OCI-LY7 (cell line): ENCODE data around the gene SSBP2. TPM values are rescaled to one million over a fixed set of nuclear protein-coding genes. Genes with fewer than 3 reads are reported as not detected.

Experiments
- BruUV-seq: library from RNA; stranded (reverse); fragments of 400-500 nt; replicated peaks from 2 replicates; lab custom pipeline; 2021; lab: Mats Ljungman, UMichigan
- CTCF ChIA-PET: fragments of 300-600 bp; sonication (Branson Sonifier 250); formaldehyde crosslinking; loops from one replicate; lab custom pipeline; 2022; ENCODE audit warnings: antibody characterized with exemption; ENCODE audit not compliant: unreplicated experiment; lab: Charles Lee
- POLR2A ChIA-PET: fragments of 300-600 bp; sonication (Branson Sonifier 250); formaldehyde crosslinking; loops from one replicate; lab custom pipeline; 2022; ENCODE audit warnings: antibody characterized with exemption; lab: Charles Lee
- DNase-seq: peaks from one replicate; pipeline ENCODE4 v3.0.0-alpha.2; 2015; ENCODE audit warnings: low spot score
- H2AFZ ChIP-seq: fragments of 200-600 bp; sonication (generic), shearing (Covaris generic); 2 replicates; pipeline ENCODE4 v1.6.1; 2014; ENCODE audit warnings: mild to moderate bottlenecking, antibody characterized with exemption, low read length, moderate library complexity
- H3K27ac ChIP-seq: fragments of 200-600 bp; sonication (generic); 2 replicates; pipeline ENCODE4 v1.5.1; 2014; ENCODE audit warnings: mixed run types, low read depth, mild to moderate bottlenecking, moderate library complexity, low read length, inconsistent platforms; ENCODE audit not compliant: poor library complexity, severe bottlenecking
- H3K36me3 ChIP-seq: fragments of 200-600 bp; sonication (generic); 2 replicates; pipeline ENCODE4 v1.6.1; 2014; ENCODE audit warnings: mild to moderate bottlenecking, antibody characterized with exemption, low read length, moderate library complexity, mixed read lengths; ENCODE audit not compliant: insufficient read depth
- H3K4me1 ChIP-seq: fragments of 200-600 bp; sonication (generic); 2 replicates; pipeline ENCODE4 v1.5.1; 2014; ENCODE audit warnings: mild to moderate bottlenecking, low read length; ENCODE audit not compliant: insufficient read depth, poor library complexity, severe bottlenecking
- H3K4me2 ChIP-seq: fragments of 200-600 bp; sonication (generic); 2 replicates; pipeline ENCODE4 v1.6.1; 2014; ENCODE audit warnings: mild to moderate bottlenecking, low read length
- H3K4me3 ChIP-seq: fragments of 200-600 bp; sonication (generic); 2 replicates; pipeline ENCODE4 v1.5.1; 2014; ENCODE audit warnings: mild to moderate bottlenecking, low read depth, low read length; ENCODE audit not compliant: poor library complexity, severe bottlenecking
- H3K79me2 ChIP-seq: fragments of 200-600 bp; sonication (generic); 2 replicates; pipeline ENCODE4 v1.6.1; 2016; ENCODE audit warnings: low read depth, mild to moderate bottlenecking, low read length, moderate library complexity, mixed read lengths; ENCODE audit not compliant: insufficient read depth
- H3K9me2 ChIP-seq: fragments of 200-600 bp; sonication (generic); 2 replicates; pipeline ENCODE4 v1.6.1; 2016; ENCODE audit warnings: mild to moderate bottlenecking, low read length, mixed read lengths; ENCODE audit not compliant: insufficient read depth
- H3K9me3 ChIP-seq: fragments of 200-600 bp; sonication (generic); 2 replicates; pipeline ENCODE4 v1.6.1; 2014; ENCODE audit warnings: mild to moderate bottlenecking, mixed run types, low read length, mixed read lengths
- H4K20me1 ChIP-seq: fragments of 200-600 bp; sonication (generic); 2 replicates; pipeline ENCODE4 v1.6.1; 2014; ENCODE audit warnings: mild to moderate bottlenecking, antibody characterized with exemption, low read length, moderate library complexity, mixed read lengths; ENCODE audit not compliant: insufficient read depth
- EZH2phosphoT487 ChIP-seq: fragments of 200-600 bp; sonication (generic); IDR thresholded peaks from 2 replicates; pipeline ENCODE4 v1.6.1; 2018; ENCODE audit warnings: low read depth, borderline replicate concordance, mild to moderate bottlenecking, mixed run types, antibody characterized with exemption, low read length, moderate library complexity, mixed read lengths
- intact Hi-C: fragments of 100-400 bp; cut with micrococcal nuclease; formaldehyde crosslinking; loops from one replicate; pipeline ENCODE4 v1.10.0; 2022; ENCODE audit not compliant: unreplicated experiment
- total RNA-seq, 2 experiments: library from RNA; depleted of rRNA in 1 of 2; stranded (reverse); fragments of >200 nt in 1 of 2; shearing (Covaris generic) in 1 of 2; gene quantifications; 2 replicates each; pipeline ENCODE4 v1.2.3, GENCODE V29; 2014 to 2022
- TF ChIP-seq, protein P1 (sequence below): fragments of 200-600 bp; sonication (generic); conservative IDR thresholded peaks from 2 replicates; pipeline ENCODE4 v1.5.1; 2014; ENCODE audit warnings: mild to moderate bottlenecking, antibody characterized with exemption, low read length, moderate library complexity, mixed read lengths

The SSBP2 gene
- total RNA-seq, 2 experiments from 2014 or later: 140 to 172 TPM

DNA sequence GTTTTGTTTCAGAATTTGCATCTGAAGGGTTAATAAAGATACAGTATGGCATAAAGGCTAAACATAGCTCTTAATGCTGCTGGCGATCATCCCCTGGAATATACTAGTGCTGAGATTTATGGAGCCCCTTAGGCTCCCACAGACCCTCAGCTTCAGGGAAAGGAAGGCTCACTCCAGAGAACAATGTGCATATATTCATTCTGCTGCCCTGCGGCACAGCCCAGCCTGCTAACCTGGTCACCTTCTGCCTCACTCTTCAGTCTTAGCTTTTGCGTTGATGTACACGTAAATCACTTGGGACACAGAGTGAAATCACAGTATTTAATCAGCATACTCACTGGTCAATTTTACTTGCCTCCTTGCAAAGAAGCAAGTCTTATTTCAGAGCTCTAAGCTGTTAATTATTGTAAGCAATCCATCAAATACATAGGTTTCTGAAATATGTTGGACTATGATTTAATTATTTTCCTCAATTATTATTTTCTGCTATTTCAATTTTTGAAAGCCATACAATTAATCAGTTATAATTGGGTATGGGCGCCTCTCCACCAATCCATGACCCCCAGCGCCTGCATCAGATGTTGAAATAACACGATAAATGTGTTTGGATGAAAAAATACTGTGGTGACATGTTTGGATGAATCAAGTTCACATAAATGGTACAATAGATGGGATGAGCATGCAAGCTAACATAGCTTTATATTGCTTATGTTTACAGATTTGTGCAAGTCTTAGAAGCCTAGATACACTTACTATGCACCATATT, 345.6 kb downstream of the SSBP2 start:
- H4K20me1 ChIP-seq: no peaks in the 10 kb centered on the region
- H3K9me2 ChIP-seq: no peaks in the 10 kb centered on the region
- no TSS peak for BruUV-seq
- POLR2A ChIA-PET: interaction anchor here (0.6 kb wide), 1 partner anchor 825 kb away, joined by 4 read pairs; no protein-coding TSS in a partner anchor
- H3K4me2 ChIP-seq: no peak overlapping the region
- H2AFZ ChIP-seq: no peak overlapping the region
- H3K36me3 ChIP-seq: no peaks in the 10 kb centered on the region; the same call in 1 of the 2 replicates
- H3K79me2 ChIP-seq: no peaks in the 10 kb centered on the region
- no peak for DNase-seq
- no peaks in the 10 kb centered on the region for H3K9me3 ChIP-seq
- no peak overlapping the region for H3K4me3 ChIP-seq
- no peak overlapping the region for H3K27ac ChIP-seq
- intact Hi-C loops: no loop called here
- CTCF ChIA-PET: no interaction called here
- H3K4me1 ChIP-seq: no peaks in the 10 kb centered on the region
- TF ChIP-seq, protein P1, sequence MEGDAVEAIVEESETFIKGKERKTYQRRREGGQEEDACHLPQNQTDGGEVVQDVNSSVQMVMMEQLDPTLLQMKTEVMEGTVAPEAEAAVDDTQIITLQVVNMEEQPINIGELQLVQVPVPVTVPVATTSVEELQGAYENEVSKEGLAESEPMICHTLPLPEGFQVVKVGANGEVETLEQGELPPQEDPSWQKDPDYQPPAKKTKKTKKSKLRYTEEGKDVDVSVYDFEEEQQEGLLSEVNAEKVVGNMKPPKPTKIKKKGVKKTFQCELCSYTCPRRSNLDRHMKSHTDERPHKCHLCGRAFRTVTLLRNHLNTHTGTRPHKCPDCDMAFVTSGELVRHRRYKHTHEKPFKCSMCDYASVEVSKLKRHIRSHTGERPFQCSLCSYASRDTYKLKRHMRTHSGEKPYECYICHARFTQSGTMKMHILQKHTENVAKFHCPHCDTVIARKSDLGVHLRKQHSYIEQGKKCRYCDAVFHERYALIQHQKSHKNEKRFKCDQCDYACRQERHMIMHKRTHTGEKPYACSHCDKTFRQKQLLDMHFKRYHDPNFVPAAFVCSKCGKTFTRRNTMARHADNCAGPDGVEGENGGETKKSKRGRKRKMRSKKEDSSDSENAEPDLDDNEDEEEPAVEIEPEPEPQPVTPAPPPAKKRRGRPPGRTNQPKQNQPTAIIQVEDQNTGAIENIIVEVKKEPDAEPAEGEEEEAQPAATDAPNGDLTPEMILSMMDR: no peak

DNA sequence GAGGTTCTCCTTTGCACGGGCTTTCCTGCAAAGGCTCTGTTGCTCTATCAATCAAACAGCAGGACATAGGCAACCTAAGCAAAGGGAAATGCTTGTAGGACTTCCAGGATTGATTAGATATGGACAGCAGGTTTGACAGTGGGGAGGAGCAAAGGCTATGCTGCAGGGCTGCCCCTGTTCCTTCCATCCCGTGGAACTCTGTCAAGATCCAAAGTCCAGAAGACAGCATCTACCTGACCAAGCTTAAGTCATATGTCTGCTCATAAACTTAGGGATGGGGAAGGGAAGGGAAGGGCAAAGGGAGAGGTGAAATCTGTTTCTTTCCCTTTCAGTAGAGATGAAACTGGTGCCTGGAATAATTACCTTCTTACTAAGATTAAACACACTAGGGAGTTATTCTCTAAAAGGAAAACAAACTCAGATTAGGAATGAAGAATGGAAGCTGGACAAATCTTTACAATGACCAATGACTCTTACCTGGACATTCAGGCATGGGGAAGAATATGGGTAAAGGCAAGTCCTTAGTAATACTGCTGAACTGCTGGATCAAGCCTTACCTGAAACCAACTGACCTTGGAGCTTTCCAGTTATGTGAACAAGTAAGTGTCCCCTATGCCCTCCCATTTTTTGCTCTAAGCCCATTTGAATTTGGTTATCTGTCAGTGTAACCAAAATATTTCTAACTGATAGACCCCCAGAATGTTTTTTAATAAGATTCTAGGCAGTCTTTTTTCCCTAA, 348.5 kb downstream of the SSBP2 start:
- ChIA-PET CTCF (no interaction called here), POLR2A (interaction anchor here (0.7 kb wide), 1 partner anchor 59 kb away, joined by 3 read pairs; no protein-coding TSS in a partner anchor)
- DNase-seq: no peak
- Histone ChIP-seq H3K9me3 (no peaks in the 10 kb centered on the region), H3K4me2 (no peak overlapping the region), H3K27ac (no peak overlapping the region), H3K79me2 (no peaks in the 10 kb centered on the region), H3K4me1 (no peaks in the 10 kb centered on the region), H2AFZ (no peak overlapping the region), H4K20me1 (no peaks in the 10 kb centered on the region), H3K4me3 (no peak overlapping the region), H3K36me3 (no peaks in the 10 kb centered on the region; the same call in 1 of the 2 replicates), H3K9me2 (no peaks in the 10 kb centered on the region)
- intact Hi-C loops: no loop called here
- no TSS peak for BruUV-seq
- TF ChIP-seq EZH2phosphoT487: no peak
- TF ChIP-seq, protein P1: no peak
